Sigmoid colon (tissue), 4 donors: ENCODE results near the gene SPOCK2.

Source experiments
- CTCF ChIP-seq, 4 experiments: fragments of 450-650 bp in 3 of 4; fragments of 200-600 bp in 1 of 4; IDR thresholded peaks; one replicate each; pipeline ENCODE4 v1.5.1; 2016 to 2019; ENCODE audit warnings: antibody characterized with exemption in 4 of 4, mild to moderate bottlenecking in 3 of 4, moderate library complexity in 2 of 4
- EP300 ChIP-seq, 4 donors: sonication (generic); formaldehyde crosslinking; IDR thresholded peaks; one replicate each; pipeline ENCODE4 v1.6.1; 2017; ENCODE audit warnings: antibody characterized with exemption in 4 of 4
- POLR2A ChIP-seq, 2 donors: fragments of 450-650 bp; IDR thresholded peaks; one replicate each; pipeline ENCODE4 v1.6.1; 2016; ENCODE audit warnings: antibody characterized with exemption in 2 of 2, mild to moderate bottlenecking in 2 of 2, moderate library complexity in 2 of 2

DNA sequence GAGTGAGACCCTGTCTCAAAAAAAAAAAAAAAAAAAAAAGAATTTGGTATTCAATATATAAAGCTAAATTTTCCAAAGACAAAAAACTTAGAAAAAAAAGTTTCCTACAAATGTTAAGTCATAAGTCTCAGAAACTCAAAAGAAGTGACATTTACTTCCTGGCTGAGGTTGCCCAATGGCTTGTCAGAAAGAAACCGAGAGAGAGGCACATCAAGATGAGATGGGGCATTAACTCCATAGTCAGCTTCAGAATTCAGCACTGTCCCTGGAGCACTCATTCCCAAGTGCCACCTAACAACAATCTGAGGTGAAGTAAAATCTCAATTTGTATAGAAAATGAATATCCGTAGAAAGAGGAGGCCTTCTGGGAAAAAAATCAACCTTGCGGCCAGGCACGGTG, 6.8 kb upstream of the SPOCK2 start:
- TF ChIP-seq CTCF (IDR thresholded peaks at IDR 0.05), result no peak
- TF ChIP-seq EP300 (IDR thresholded peaks at IDR 0.05), result no peak
- no peak for TF ChIP-seq POLR2A (IDR thresholded peaks at IDR 0.05)
